Astrocyte (in vitro differentiated cells and primary cell): ENCODE data around the gene NR6A1.

Experiments used
- EZH2 ChIP-seq: IDR thresholded peaks from 2 replicates; pipeline ENCODE4 v1.6.1; 2012; ENCODE audit warnings: mild to moderate bottlenecking, low read length, inconsistent platforms; ENCODE audit not compliant: insufficient read depth
- TF ChIP-seq, protein P1 (sequence below): IDR thresholded peaks from 2 replicates; pipeline ENCODE4 v1.5.1; 2011; ENCODE audit warnings: low read depth, mild to moderate bottlenecking, inconsistent platforms, low read length, moderate library complexity; ENCODE audit not compliant: insufficient read depth

DNA sequence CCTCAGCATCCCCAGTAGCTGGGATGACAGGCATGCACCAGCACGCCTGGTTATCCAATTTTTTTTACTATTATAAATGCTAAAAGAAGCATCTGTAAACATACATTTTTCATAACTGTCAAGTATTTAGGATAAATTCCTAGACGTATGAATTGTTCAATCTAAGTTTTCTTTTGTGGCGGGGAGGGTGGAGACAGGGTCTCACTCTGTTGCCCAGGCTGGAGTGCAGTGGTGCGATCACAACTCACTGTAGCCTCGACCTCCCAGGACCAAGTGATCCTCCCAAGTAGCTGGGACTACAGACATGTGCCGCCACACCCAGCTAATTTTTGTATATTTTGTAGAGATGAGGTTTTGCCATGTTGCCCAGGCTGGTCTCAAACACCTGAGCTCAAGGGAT, 52.2 kb downstream of the NR6A1 start:
- TF ChIP-seq, protein P1, sequence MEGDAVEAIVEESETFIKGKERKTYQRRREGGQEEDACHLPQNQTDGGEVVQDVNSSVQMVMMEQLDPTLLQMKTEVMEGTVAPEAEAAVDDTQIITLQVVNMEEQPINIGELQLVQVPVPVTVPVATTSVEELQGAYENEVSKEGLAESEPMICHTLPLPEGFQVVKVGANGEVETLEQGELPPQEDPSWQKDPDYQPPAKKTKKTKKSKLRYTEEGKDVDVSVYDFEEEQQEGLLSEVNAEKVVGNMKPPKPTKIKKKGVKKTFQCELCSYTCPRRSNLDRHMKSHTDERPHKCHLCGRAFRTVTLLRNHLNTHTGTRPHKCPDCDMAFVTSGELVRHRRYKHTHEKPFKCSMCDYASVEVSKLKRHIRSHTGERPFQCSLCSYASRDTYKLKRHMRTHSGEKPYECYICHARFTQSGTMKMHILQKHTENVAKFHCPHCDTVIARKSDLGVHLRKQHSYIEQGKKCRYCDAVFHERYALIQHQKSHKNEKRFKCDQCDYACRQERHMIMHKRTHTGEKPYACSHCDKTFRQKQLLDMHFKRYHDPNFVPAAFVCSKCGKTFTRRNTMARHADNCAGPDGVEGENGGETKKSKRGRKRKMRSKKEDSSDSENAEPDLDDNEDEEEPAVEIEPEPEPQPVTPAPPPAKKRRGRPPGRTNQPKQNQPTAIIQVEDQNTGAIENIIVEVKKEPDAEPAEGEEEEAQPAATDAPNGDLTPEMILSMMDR, result no peak
- TF ChIP-seq EZH2, result no peak
